HepG2 (cell line): ENCODE measurements around the gene MNAT1.

Source experiments
- ASH2L ChIP-seq: fragments of 300-600, 200-600 bp; sonication (generic); IDR thresholded peaks from 2 replicates; pipeline ENCODE4 v1.7.0; 2017; ENCODE audit warnings: low read depth, mild to moderate bottlenecking, moderate library complexity, mixed read lengths, low read length; ENCODE audit not compliant: insufficient read length
- ATF3 ChIP-seq: sonication (generic); formaldehyde crosslinking; IDR thresholded peaks from 2 replicates; pipeline ENCODE4 v1.4.0; 2020; ENCODE audit warnings: missing genetic modification reagents
- KDM5A ChIP-seq: fragments of 200-600 bp; sonication (generic); IDR thresholded peaks from 2 replicates; pipeline ENCODE4 v1.7.0; 2018; ENCODE audit warnings: antibody characterized with exemption, mild to moderate bottlenecking, low read length, borderline replicate concordance
- MXD1 ChIP-seq: sonication (generic); formaldehyde crosslinking; IDR thresholded peaks from 2 replicates; pipeline ENCODE4 v1.4.0; 2020; ENCODE audit warnings: mild to moderate bottlenecking, missing genetic modification reagents
- SMC3 ChIP-seq: IDR thresholded peaks from 2 replicates; pipeline ENCODE4 v1.6.1; 2011; ENCODE audit warnings: low read length, improper control_type of control experiment
- TBX2 ChIP-seq: sonication (generic); formaldehyde crosslinking; IDR thresholded peaks from 2 replicates; pipeline ENCODE4 v1.5.0; 2020; ENCODE audit warnings: missing genetic modification reagents, mild to moderate bottlenecking, borderline replicate concordance
- ZNF343 ChIP-seq: sonication (generic); formaldehyde crosslinking; IDR thresholded peaks from 2 replicates; pipeline ENCODE4 v1.4.0; 2020; ENCODE audit warnings: mild to moderate bottlenecking, missing genetic modification reagents
- ZNF672 ChIP-seq: sonication (generic); formaldehyde crosslinking; IDR thresholded peaks from 2 replicates; pipeline ENCODE4 v1.8.1; 2022; ENCODE audit warnings: missing genetic modification reagents

GRCh38 chr14:60722357-60723115 lies 12.0 kb upstream of the MNAT1 start:
- TF ChIP-seq ZNF343, result no peak
- TF ChIP-seq ASH2L, result no peak
- no peak for TF ChIP-seq ZNF672 (CRISPR knock-in tag)
- TF ChIP-seq KDM5A, result no peak
- no peak for TF ChIP-seq SMC3
- peak; percentile 81; the same call in 1 of the 2 replicates for TF ChIP-seq MXD1
- no peak for TF ChIP-seq TBX2 (CRISPR knock-in tag)
- TF ChIP-seq ATF3 (CRISPR knock-in tag), result 0 out of 2 replicates have a peak, but pooled peaks have one; percentile 27
